CD4-positive, alpha-beta T cell (primary cell): ENCODE measurements around the gene TSPAN15. TPM values are rescaled to one million over a fixed set of nuclear protein-coding genes. Genes with fewer than 3 reads are reported as not detected.

ENCODE experiments used
- ATAC-seq: fragments of 200-7000 bp; cut with Tn5 transposase; one replicate; pipeline ENCODE4 v1.10.0; 2022; ENCODE audit warnings: mild to moderate bottlenecking; ENCODE audit not compliant: poor library complexity
- CTCF ChIA-PET: fragments of 350-600 bp; sonication (Branson Sonifier 250); formaldehyde crosslinking; loops from one replicate; lab custom pipeline; 2021; ENCODE audit warnings: antibody characterized with exemption, inconsistent platforms; lab: Charles Lee
- POLR2A ChIA-PET: fragments of 350-600 bp; sonication (Branson Sonifier 250); formaldehyde crosslinking; loops from one replicate; lab custom pipeline; 2021; ENCODE audit warnings: antibody characterized with exemption, inconsistent platforms; lab: Charles Lee
- DNase-seq, 14 experiments: peaks; one replicate each; pipeline ENCODE4 v3.0.0-alpha.2; 2013 to 2020; ENCODE audit warnings: mixed read lengths in 2 of 14
- H3K27ac ChIP-seq, 2 donors: one replicate each; pipeline versions ENCODE4 v1.5.1 to v1.7.0; 2013; ENCODE audit warnings: low read length in 2 of 2, low read depth in 1 of 2, mild to moderate bottlenecking in 1 of 2
- H3K27me3 ChIP-seq, 2 experiments: 1 replicate in 1 of 2; 2 replicates in 1 of 2; pipeline versions ENCODE4 v1.6.1 to v1.7.0; 2013; ENCODE audit warnings: low read length in 2 of 2, control low read depth in 1 of 2, mild to moderate bottlenecking in 1 of 2, moderate library complexity in 1 of 2; ENCODE audit not compliant: insufficient read depth in 2 of 2, control insufficient read depth in 1 of 2
- H3K36me3 ChIP-seq: one replicate; pipeline ENCODE4 v1.6.1; 2013; ENCODE audit warnings: low read length, control low read depth; ENCODE audit not compliant: insufficient read depth
- H3K4me1 ChIP-seq: one replicate; pipeline ENCODE4 v1.6.1; 2013; ENCODE audit warnings: low read length, control low read depth; ENCODE audit not compliant: insufficient read depth
- H3K4me3 ChIP-seq: one replicate; pipeline ENCODE4 v1.5.1; 2013; ENCODE audit warnings: mild to moderate bottlenecking, low read length, moderate library complexity
- H3K9me3 ChIP-seq, 2 experiments: 1 replicate in 1 of 2; 2 replicates in 1 of 2; pipeline versions ENCODE4 v1.6.1 to v1.7.0; 2013; ENCODE audit warnings: low read length in 2 of 2, mild to moderate bottlenecking in 2 of 2, control low read depth in 1 of 2, moderate library complexity in 1 of 2; ENCODE audit not compliant: control insufficient read depth in 1 of 2, insufficient read depth in 1 of 2
- H3K27ac Mint-ChIP-seq: one replicate; pipeline ENCODE4 v1.8.0; 2020; ENCODE audit warnings: mixed read lengths
- H3K27me3 Mint-ChIP-seq: one replicate; pipeline ENCODE4 v1.8.0; 2021; ENCODE audit warnings: mixed read lengths
- H3K36me3 Mint-ChIP-seq: one replicate; pipeline ENCODE4 v1.8.0; 2021; ENCODE audit warnings: low read depth, mixed read lengths
- H3K4me1 Mint-ChIP-seq: one replicate; pipeline ENCODE4 v1.8.0; 2021; ENCODE audit warnings: low read depth, mixed read lengths
- H3K4me3 Mint-ChIP-seq: one replicate; pipeline ENCODE4 v1.8.0; 2020; ENCODE audit warnings: mild to moderate bottlenecking, mixed read lengths
- H3K9me3 Mint-ChIP-seq: one replicate; pipeline ENCODE4 v1.8.0; 2020; ENCODE audit warnings: mixed read lengths
- CTCF ChIP-seq: fragments of 200-600 bp; IDR thresholded peaks from one replicate; pipeline ENCODE4 v1.8.0; 2022; ENCODE audit warnings: antibody characterized with exemption, mild to moderate bottlenecking
- intact Hi-C, 2 experiments: fragments of 100-400 bp; cut with DNase I in 1 of 2; cut with micrococcal nuclease in 1 of 2; formaldehyde crosslinking; loops; one replicate each; pipeline versions ENCODE4 v1.15.1 to v1.9.0; 2023 to 2025; cut with DNase I, micrococcal nuclease
- total RNA-seq, 174 experiments: library from RNA in 2 of 174; stranded (reverse) in 2 of 174; gene quantifications; one replicate each; pipeline ENCODE4 v1.2.3 and lab custom pipeline; 2021 to 2026

Gene TSPAN15
- total RNA-seq, 2 experiments from 2014 or later, result 2.2 to 2.5 TPM

GRCh38 chr10:69469976-69470375 is 18.7 kb downstream of the TSPAN15 start:
- CTCF ChIA-PET, result no interaction called here
- Histone ChIP-seq H3K4me3 (no peak overlapping the region), H3K27ac (no peak overlapping the region), H3K27me3 (no peaks in the 10 kb centered on the region), H3K4me1 (peaks cover 22% of the 10 kb centered on the region), H3K36me3 (no peaks in the 10 kb centered on the region), H3K9me3 (no peaks in the 10 kb centered on the region)
- Mint-ChIP-seq H3K27me3 (no peaks in the 10 kb centered on the region), H3K27ac (no peak overlapping the region), H3K36me3 (no peaks in the 10 kb centered on the region), H3K4me1 (peaks cover 8% of the 10 kb centered on the region), H3K9me3 (no peaks in the 10 kb centered on the region), H3K4me3 (no peak overlapping the region)
- intact Hi-C loops, result no loop called here
- TF ChIP-seq CTCF, result no peak
- ATAC-seq (no peak), DNase-seq (no peak)
- POLR2A ChIA-PET, result no interaction called here

- no peaks in the 10 kb centered on the region for H3K9me3 Mint-ChIP-seq
These were observed 19.5 kb downstream of the TSPAN15 start for GRCh38 chr10:69470463-69471384.

GRCh38 chr10:69472142-69472541 is 20.9 kb downstream of the TSPAN15 start:
- Mint-ChIP-seq H3K36me3 (no peaks in the 10 kb centered on the region), H3K4me1 (no peaks in the 10 kb centered on the region), H3K4me3 (no peak overlapping the region), H3K27ac (no peak overlapping the region), H3K27me3 (no peaks in the 10 kb centered on the region), H3K9me3 (no peaks in the 10 kb centered on the region)
- no peak overlapping the region for H3K27ac ChIP-seq
- ChIA-PET POLR2A (no interaction called here), CTCF (no interaction called here)
- intact Hi-C loops, result no loop called here
- H3K36me3 ChIP-seq, result no peaks in the 10 kb centered on the region
- no peak overlapping the region for H3K4me3 ChIP-seq
- no peak for TF ChIP-seq CTCF
- H3K27me3 ChIP-seq, result no peaks in the 10 kb centered on the region
- no peaks in the 10 kb centered on the region for H3K9me3 ChIP-seq
- peaks cover under 1% of the 10 kb centered on the region for H3K4me1 ChIP-seq
- DNase-seq, result no peak
- no peak for ATAC-seq

More at GRCh38 chr10:69470463-69471384, 19.5 kb downstream of the TSPAN15 start:
- no peak for TF ChIP-seq CTCF
- H3K36me3 Mint-ChIP-seq, result no peaks in the 10 kb centered on the region
- no peaks in the 10 kb centered on the region for H3K36me3 ChIP-seq
- no peak overlapping the region for H3K4me3 Mint-ChIP-seq
- ChIA-PET POLR2A (no interaction called here), CTCF (no interaction called here)
- H3K27ac ChIP-seq, result no peak overlapping the region
- no peak for DNase-seq
- no peak for ATAC-seq
- H3K4me3 ChIP-seq, result no peak overlapping the region
- peaks cover under 1% of the 10 kb centered on the region for H3K4me1 Mint-ChIP-seq
- H3K9me3 ChIP-seq, result no peaks in the 10 kb centered on the region
- intact Hi-C loops, result no loop called here
- peaks cover 14% of the 10 kb centered on the region for H3K4me1 ChIP-seq
- no peak overlapping the region for H3K27ac Mint-ChIP-seq
- H3K27me3 ChIP-seq, result no peaks in the 10 kb centered on the region
- no peaks in the 10 kb centered on the region for H3K27me3 Mint-ChIP-seq
